ENCODE data around the gene CCDC78. TPM values are rescaled to one million over a fixed set of nuclear protein-coding genes. Genes with fewer than 3 reads are reported as not detected.
"Not testable (repeated sequence)": the region's sequence is repeated elsewhere in the genome, so short reads cannot be mapped to it uniquely, and the experiment has no call there.

The CCDC78 gene
- total RNA-seq, 1 donor from 2014 or later, result not detected

DNA sequence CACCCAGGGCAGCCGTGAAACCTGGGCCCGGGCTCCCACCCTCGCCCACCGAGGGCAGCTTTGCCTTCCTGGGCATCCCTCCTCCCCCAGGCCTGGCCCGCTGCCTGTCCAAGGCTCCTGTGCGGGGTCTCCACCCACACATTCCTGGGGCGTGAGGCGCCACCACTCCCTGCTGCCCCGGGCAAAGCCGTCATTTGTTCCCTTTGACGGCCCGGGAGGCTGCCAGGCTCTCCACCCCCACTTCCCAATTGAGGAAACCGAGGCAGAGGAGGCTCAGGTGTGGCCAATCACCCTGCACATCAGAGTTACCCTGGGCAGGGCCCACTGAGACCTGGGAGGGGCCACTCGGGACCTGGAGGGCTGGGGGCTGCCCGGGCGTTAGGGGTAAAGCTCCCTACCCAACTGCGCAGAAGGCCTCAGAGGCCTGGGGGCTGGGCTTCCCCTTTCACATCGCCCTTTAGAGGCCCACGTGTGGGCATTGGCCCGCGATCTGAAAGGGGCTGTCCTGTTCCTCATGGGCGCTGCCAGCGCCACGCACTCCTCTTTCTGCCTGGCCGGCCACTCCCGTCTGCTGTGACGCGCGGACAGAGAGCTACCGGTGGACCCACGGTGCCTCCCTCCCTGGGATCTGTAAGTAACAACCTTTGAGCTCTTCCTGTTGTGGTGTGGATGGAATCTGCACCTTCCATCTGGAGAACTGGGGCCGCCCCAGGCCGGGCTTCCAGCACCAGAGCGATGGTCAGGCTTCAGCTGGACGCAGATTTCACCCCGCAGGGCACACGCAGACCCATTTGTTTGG, 34.5 kb upstream of the CCDC78 start, which contains the start of gene MSLN:
TSS of gene MSLN (plus strand) at position 190 of the 799 bp plus-strand sequence. CDS start 1,947 bp downstream, outside the sequence.
- no peak within 1 kb of the TSS for H3K27ac ChIP-seq (ENCODE audit: low read depth, low read length)
- H3K9ac ChIP-seq (ENCODE audit: low read depth in 1 of 3, low read length in 3 of 3), result no peak within 1 kb of the TSS
- H3K36me3 ChIP-seq (ENCODE audit: control insufficient read depth in 3 of 3, insufficient read depth in 3 of 3, low read length in 3 of 3), result no peaks in the 10 kb centered on the region
- H3K4me1 ChIP-seq (ENCODE audit: control insufficient read depth in 3 of 3, insufficient read depth in 3 of 3, low read length in 3 of 3), result no peaks in the 10 kb centered on the region
- no peaks in the 10 kb centered on the region for H3K9me3 ChIP-seq (ENCODE audit: control insufficient read depth in 3 of 3, low read length in 3 of 3)
- H3K27me3 ChIP-seq (ENCODE audit: control insufficient read depth in 3 of 3, insufficient read depth in 3 of 3, low read length in 3 of 3), result peaks cover 4 to 32% (median 25%) of the 10 kb centered on the region in 3 donors
- no peak within 1 kb of the TSS for H3K4me3 ChIP-seq (ENCODE audit: low read length in 3 of 3)

DNA sequence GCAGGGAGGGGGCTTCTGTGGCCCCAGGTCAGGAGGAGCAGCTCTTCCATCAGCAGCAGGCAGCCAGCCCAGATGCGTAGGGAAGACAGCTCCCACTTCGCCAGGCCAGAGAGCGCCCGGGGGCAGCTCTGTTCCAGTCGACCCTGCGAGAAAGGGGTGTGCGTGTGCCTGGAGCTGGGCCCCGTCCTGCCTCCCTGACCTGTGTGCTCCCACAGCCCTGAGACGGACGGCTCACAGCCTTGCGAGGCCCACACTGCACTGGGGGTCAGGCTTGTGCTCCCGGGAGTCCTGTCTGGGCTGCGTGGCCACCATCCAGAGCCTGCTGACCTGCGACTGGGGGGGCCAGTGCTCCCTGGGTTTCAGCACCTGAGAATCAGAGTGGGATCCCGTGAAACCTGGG, 33.8 kb upstream of the CCDC78 start:
- Histone ChIP-seq H3K36me3 (ENCODE audit: control insufficient read depth in 3 of 3, insufficient read depth in 3 of 3, low read length in 3 of 3) (no peaks in the 10 kb centered on the region), H3K27me3 (ENCODE audit: control insufficient read depth in 3 of 3, insufficient read depth in 3 of 3, low read length in 3 of 3) (peaks cover 4 to 30% (median 22%) of the 10 kb centered on the region in 3 donors), H3K4me1 (ENCODE audit: control insufficient read depth in 3 of 3, insufficient read depth in 3 of 3, low read length in 3 of 3) (no peaks in the 10 kb centered on the region), H3K4me3 (ENCODE audit: low read length in 3 of 3) (no peak overlapping the region), H3K9me3 (ENCODE audit: control insufficient read depth in 3 of 3, low read length in 3 of 3) (no peaks in the 10 kb centered on the region), H3K27ac (ENCODE audit: low read depth, low read length) (no peak overlapping the region), H3K9ac (ENCODE audit: low read depth in 1 of 3, low read length in 3 of 3) (no peak overlapping the region)

DNA sequence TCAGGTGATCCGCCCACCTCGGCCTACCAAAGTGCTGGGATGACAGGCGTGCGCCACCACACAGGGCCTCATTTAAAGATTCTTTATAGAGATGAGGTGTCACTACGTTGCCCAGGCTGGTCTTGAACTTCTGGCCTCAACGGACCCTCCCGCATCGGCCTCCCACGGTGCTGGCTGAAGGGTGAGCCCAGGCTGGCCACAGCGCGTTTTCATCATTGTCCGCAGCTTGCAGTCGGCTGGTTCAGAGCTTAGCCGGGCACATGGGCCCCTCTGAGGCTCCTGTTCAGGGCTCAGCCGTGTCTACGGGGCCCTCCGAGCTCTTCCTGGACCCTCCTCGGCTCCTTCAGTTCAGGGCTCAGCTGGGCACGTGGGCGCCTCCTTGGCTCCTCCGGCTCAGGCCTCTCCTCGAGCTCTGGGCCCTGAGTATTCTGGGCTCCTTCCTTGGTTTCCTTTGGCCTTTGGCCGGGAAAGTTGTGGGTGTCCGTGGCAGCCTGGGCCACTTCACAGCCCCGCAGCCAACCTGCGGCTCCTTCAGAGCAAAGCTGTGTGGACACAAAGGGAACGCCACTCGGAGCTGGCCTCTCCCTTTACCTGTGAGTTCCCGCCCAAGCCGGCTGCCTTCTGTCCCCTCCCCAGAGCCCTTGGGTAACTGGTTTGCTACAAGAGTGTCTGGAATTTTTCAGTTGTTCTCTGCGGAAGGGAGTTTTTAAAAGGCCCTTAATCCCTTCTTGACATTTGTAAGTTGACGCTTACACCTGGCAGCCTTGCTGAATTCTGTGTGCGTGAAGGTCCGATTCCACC, 33.1 kb upstream of the CCDC78 start:
- peaks cover 4 to 29% (median 22%) of the 10 kb centered on the region in 3 donors for H3K27me3 ChIP-seq (ENCODE audit: control insufficient read depth in 3 of 3, insufficient read depth in 3 of 3, low read length in 3 of 3)

GRCh38 chr16:756428-756827, 30.2 kb upstream of the CCDC78 start:
- H3K9ac ChIP-seq (ENCODE audit: low read depth in 1 of 3, low read length in 3 of 3), result no peak overlapping the region
- no peak overlapping the region for H3K27ac ChIP-seq (ENCODE audit: low read depth, low read length)
- H3K9me3 ChIP-seq (ENCODE audit: control insufficient read depth in 3 of 3, low read length in 3 of 3), result no peaks in the 10 kb centered on the region
- peaks cover 23 to 29% (median 25%) of the 10 kb centered on the region in 3 donors for H3K27me3 ChIP-seq (ENCODE audit: control insufficient read depth in 3 of 3, insufficient read depth in 3 of 3, low read length in 3 of 3)
- H3K4me3 ChIP-seq (ENCODE audit: low read length in 3 of 3), result no peak overlapping the region
- H3K36me3 ChIP-seq (ENCODE audit: control insufficient read depth in 3 of 3, insufficient read depth in 3 of 3, low read length in 3 of 3), result no peaks in the 10 kb centered on the region
- peaks cover 0 to 4% (median 0%) of the 10 kb centered on the region in 3 donors for H3K4me1 ChIP-seq (ENCODE audit: control insufficient read depth in 3 of 3, insufficient read depth in 3 of 3, low read length in 3 of 3)

More for the DNA sequence above, 33.1 kb upstream of the CCDC78 start:
- no peaks in the 10 kb centered on the region for H3K9me3 ChIP-seq (ENCODE audit: control insufficient read depth in 3 of 3, low read length in 3 of 3)
- no peaks in the 10 kb centered on the region for H3K36me3 ChIP-seq (ENCODE audit: control insufficient read depth in 3 of 3, insufficient read depth in 3 of 3, low read length in 3 of 3)
- H3K4me3 ChIP-seq (ENCODE audit: low read length in 3 of 3), result no peak overlapping the region
- H3K27ac ChIP-seq (ENCODE audit: low read depth, low read length), result no peak overlapping the region
- H3K9ac ChIP-seq (ENCODE audit: low read depth in 1 of 3, low read length in 3 of 3), result no peak overlapping the region
- no peaks in the 10 kb centered on the region for H3K4me1 ChIP-seq (ENCODE audit: control insufficient read depth in 3 of 3, insufficient read depth in 3 of 3, low read length in 3 of 3)

- Histone ChIP-seq H3K4me3 (ENCODE audit: low read length in 3 of 3) (no peak overlapping the region), H3K9ac (ENCODE audit: low read depth in 1 of 3, low read length in 3 of 3) (no peak overlapping the region), H3K27ac (ENCODE audit: low read depth, low read length) (no peak overlapping the region), H3K9me3 (ENCODE audit: control insufficient read depth in 3 of 3, low read length in 3 of 3) (no peaks in the 10 kb centered on the region), H3K36me3 (ENCODE audit: control insufficient read depth in 3 of 3, insufficient read depth in 3 of 3, low read length in 3 of 3) (no peaks in the 10 kb centered on the region), H3K4me1 (ENCODE audit: control insufficient read depth in 3 of 3, insufficient read depth in 3 of 3, low read length in 3 of 3) (peaks cover 0 to 4% (median 0%) of the 10 kb centered on the region in 3 donors), H3K27me3 (ENCODE audit: control insufficient read depth in 3 of 3, insufficient read depth in 3 of 3, low read length in 3 of 3) (peaks cover 20 to 33% (median 29%) of the 10 kb centered on the region in 3 donors)
Observed at GRCh38 chr16:754656-755055, 28.4 kb upstream of the CCDC78 start.

- H3K27ac ChIP-seq (ENCODE audit: low read depth, low read length); H3K4me3 ChIP-seq (ENCODE audit: low read length in 3 of 3); H3K9ac ChIP-seq (ENCODE audit: low read depth in 1 of 3, low read length in 3 of 3); H3K9me3 ChIP-seq (ENCODE audit: control insufficient read depth in 3 of 3, low read length in 3 of 3); H3K4me1 ChIP-seq (ENCODE audit: control insufficient read depth in 3 of 3, insufficient read depth in 3 of 3, low read length in 3 of 3); H3K36me3 ChIP-seq (ENCODE audit: control insufficient read depth in 3 of 3, insufficient read depth in 3 of 3, low read length in 3 of 3): not testable (repeated sequence)
- H3K27me3 ChIP-seq (ENCODE audit: control insufficient read depth in 3 of 3, insufficient read depth in 3 of 3, low read length in 3 of 3), result peaks cover 20 to 33% (median 29%) of the 10 kb centered on the region in 3 donors
Observed at GRCh38 chr16:754121-754607, 27.9 kb upstream of the CCDC78 start.

- Histone ChIP-seq H3K27me3 (ENCODE audit: control insufficient read depth in 3 of 3, insufficient read depth in 3 of 3, low read length in 3 of 3) (peaks cover 20 to 33% (median 29%) of the 10 kb centered on the region in 3 donors), H3K27ac (ENCODE audit: low read depth, low read length) (no peak overlapping the region), H3K9ac (ENCODE audit: low read depth in 1 of 3, low read length in 3 of 3) (no peak overlapping the region)
Observed at GRCh38 chr16:752007-752312, 25.7 kb upstream of the CCDC78 start.

DNA sequence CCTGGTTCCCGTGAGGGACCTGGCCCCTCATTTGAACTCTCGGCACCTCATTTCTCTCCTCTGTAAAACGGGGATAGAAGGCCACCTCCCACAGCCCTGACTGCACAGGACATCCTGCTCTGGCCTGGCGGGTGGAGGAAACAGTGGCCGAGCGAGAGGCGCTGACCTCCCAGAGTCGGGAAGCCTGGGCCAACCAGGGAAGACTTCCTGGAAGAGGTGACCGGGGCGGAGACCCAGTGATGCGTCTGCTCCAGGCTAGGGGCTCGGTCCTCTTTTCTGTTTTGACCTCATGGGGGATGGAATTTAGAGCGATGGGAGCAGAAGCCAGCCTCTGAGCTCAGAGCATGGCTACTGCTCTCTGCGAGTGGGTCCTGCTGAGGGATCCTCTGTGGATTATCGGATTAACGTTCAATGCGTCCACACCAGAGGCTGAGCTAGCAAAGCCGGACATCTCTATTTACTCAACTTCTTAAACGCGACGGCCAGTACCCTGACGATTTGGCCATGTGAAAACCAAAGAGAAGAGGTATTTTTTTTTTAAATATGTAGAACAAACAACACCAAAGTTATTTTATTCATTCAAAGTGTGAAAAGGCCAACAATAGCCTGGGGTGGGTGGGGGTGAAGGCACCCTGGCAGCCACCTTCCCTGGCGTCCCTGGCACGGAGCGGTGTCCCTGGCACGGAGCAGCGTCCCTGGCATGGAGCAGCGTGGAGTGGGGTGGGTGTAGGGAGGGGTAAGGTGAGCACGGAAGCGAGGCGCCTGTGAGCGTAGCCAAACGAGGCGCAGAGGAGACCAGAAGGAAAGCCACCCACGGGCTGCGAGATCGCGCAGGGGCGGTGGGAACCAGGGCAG, 25.1 kb upstream of the CCDC78 start:
- H3K9me3 ChIP-seq (ENCODE audit: control insufficient read depth in 3 of 3, low read length in 3 of 3), result no peaks in the 10 kb centered on the region
- peaks cover 0 to 4% (median 0%) of the 10 kb centered on the region in 3 donors for H3K4me1 ChIP-seq (ENCODE audit: control insufficient read depth in 3 of 3, insufficient read depth in 3 of 3, low read length in 3 of 3)
- H3K4me3 ChIP-seq (ENCODE audit: low read length in 3 of 3), result no peak overlapping the region
- no peak overlapping the region for H3K9ac ChIP-seq (ENCODE audit: low read depth in 1 of 3, low read length in 3 of 3)
- H3K27me3 ChIP-seq (ENCODE audit: control insufficient read depth in 3 of 3, insufficient read depth in 3 of 3, low read length in 3 of 3), result peaks cover 20 to 33% (median 28%) of the 10 kb centered on the region in 3 donors
- H3K36me3 ChIP-seq (ENCODE audit: control insufficient read depth in 3 of 3, insufficient read depth in 3 of 3, low read length in 3 of 3), result no peaks in the 10 kb centered on the region
- no peak overlapping the region for H3K27ac ChIP-seq (ENCODE audit: low read depth, low read length)

More at GRCh38 chr16:752007-752312, 25.7 kb upstream of the CCDC78 start:
- H3K36me3 ChIP-seq (ENCODE audit: control insufficient read depth in 3 of 3, insufficient read depth in 3 of 3, low read length in 3 of 3), result no peaks in the 10 kb centered on the region
- no peak overlapping the region for H3K4me3 ChIP-seq (ENCODE audit: low read length in 3 of 3)
- peaks cover 0 to 4% (median 0%) of the 10 kb centered on the region in 3 donors for H3K4me1 ChIP-seq (ENCODE audit: control insufficient read depth in 3 of 3, insufficient read depth in 3 of 3, low read length in 3 of 3)
- H3K9me3 ChIP-seq (ENCODE audit: control insufficient read depth in 3 of 3, low read length in 3 of 3), result no peaks in the 10 kb centered on the region

- H3K4me1 ChIP-seq (ENCODE audit: control insufficient read depth in 3 of 3, insufficient read depth in 3 of 3, low read length in 3 of 3), result peaks cover 0 to 4% (median 0%) of the 10 kb centered on the region in 3 donors
- H3K27me3 ChIP-seq (ENCODE audit: control insufficient read depth in 3 of 3, insufficient read depth in 3 of 3, low read length in 3 of 3), result peaks cover 17 to 30% (median 26%) of the 10 kb centered on the region in 3 donors
- no peak overlapping the region for H3K9ac ChIP-seq (ENCODE audit: low read depth in 1 of 3, low read length in 3 of 3)
- H3K9me3 ChIP-seq (ENCODE audit: control insufficient read depth in 3 of 3, low read length in 3 of 3), result no peaks in the 10 kb centered on the region
- no peak overlapping the region for H3K4me3 ChIP-seq (ENCODE audit: low read length in 3 of 3)
- H3K36me3 ChIP-seq (ENCODE audit: control insufficient read depth in 3 of 3, insufficient read depth in 3 of 3, low read length in 3 of 3), result no peaks in the 10 kb centered on the region
- no peak overlapping the region for H3K27ac ChIP-seq (ENCODE audit: low read depth, low read length)
Observed at GRCh38 chr16:750485-750884, 24.2 kb upstream of the CCDC78 start.
